ENCODE results near the gene TBC1D2B.
A peak's percentile ranks its signal among the peaks of the same experiment; 100 is the strongest.
"Not testable (repeated sequence)": the region's sequence is repeated elsewhere in the genome, so short reads cannot be mapped to it uniquely, and the experiment has no call there.

TBC1D2B gene

DNA sequence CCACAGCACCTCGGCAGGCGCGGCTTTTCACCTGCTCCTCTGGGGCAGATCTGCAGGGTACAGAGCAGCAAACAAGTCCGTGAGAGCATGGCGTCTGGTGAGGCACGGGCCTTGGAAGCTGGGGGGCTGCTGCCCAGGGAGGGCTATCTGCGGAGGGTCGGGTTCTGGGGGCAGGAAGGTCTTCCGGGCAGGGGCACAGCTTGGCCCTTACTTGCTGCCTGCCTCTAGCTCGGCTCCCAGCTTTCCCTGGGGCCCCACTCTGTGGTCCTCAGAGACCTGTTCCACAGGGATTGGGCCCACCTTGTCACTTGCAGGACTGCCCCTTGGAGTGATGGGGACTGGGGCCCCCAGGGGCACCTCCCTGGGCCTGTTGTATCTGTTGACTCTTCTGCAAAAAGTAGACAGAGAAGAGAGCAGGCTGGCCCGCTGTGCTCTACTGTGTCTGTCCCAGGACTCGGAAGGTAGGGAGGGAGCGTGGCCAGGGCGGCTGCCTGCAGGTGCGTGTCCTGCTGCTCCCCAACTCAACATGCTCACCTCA lies 84.1 kb downstream of the TBC1D2B start:
- no peaks in the 10 kb centered on the region for H3K9me3 ChIP-seq (ENCODE audit: control insufficient read depth in 2 of 2, low read length in 2 of 2)
- H3K4me1 ChIP-seq (ENCODE audit: control insufficient read depth, insufficient read depth, low read length) = peaks cover 70% of the 10 kb centered on the region
- no peak overlapping the region for H3K9ac ChIP-seq (ENCODE audit: low read length in 2 of 2)
- H3K27ac ChIP-seq (ENCODE audit: low read length) = peak overlapping the region; percentile 62
- H3K4me3 ChIP-seq (ENCODE audit: low read length in 2 of 2) = no peak overlapping the region
- peaks cover 4 to 6% of the 10 kb centered on the region in 2 donors for H3K36me3 ChIP-seq (ENCODE audit: control insufficient read depth in 2 of 2, insufficient read depth in 2 of 2, low read length in 2 of 2)
- no peaks in the 10 kb centered on the region for H3K27me3 ChIP-seq (ENCODE audit: control insufficient read depth in 1 of 2, insufficient read depth in 2 of 2, low read length in 2 of 2)

DNA sequence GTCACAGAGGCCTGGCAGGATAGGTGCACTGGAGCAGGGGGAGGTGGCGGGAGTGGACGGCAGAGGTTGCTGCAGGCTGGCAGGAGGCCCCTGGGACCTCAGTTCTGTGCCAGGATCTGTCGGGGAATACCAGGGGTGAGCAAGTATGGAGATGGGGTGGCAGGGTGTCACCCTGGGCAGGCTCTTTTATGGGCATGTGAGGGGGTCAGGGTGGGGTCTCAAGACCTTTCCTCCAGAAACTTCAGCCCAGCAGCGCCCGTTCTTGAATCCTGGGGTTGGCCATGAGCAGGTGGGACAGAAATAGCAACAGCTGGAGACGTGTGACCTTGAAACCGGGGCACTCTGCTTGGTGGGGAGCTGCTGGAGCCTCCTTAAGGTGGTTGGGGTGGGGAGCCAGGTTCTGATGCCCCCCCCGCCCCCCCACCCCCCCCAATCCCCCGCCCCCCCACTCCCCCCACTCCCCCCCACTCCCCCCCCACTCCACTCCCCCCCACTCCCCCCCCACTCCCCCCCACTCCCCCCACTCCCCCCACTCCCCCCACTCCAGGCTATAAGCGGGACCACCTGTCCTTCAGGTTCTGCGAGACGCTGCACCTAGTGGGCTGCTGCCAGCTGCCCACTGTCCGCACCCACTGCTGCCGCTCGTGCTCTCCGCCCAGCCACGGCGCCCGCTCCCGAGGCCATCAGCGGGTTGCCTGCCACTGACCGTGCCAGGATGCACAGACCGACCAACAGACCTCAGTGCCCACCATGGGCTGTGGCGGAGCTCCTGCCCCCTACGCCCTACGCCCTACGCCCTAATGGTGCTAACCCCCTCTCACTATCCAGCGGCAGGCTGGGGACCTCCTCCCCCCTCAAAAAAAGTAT lies 84.9 kb downstream of the TBC1D2B start:
- Histone ChIP-seq H3K27ac (ENCODE audit: low read length) (peak overlapping the region; percentile 71), H3K36me3 (ENCODE audit: control insufficient read depth in 2 of 2, insufficient read depth in 2 of 2, low read length in 2 of 2) (peaks cover 0 to 3% of the 10 kb centered on the region in 2 donors), H3K9me3 (ENCODE audit: control insufficient read depth in 2 of 2, low read length in 2 of 2) (no peaks in the 10 kb centered on the region), H3K9ac (ENCODE audit: low read length in 2 of 2) (peak overlapping the region in 1 of 2 donors; percentile 42), H3K4me1 (ENCODE audit: control insufficient read depth, insufficient read depth, low read length) (peaks cover 72% of the 10 kb centered on the region), H3K27me3 (ENCODE audit: control insufficient read depth in 1 of 2, insufficient read depth in 2 of 2, low read length in 2 of 2) (no peaks in the 10 kb centered on the region), H3K4me3 (ENCODE audit: low read length in 2 of 2) (no peak overlapping the region)

DNA sequence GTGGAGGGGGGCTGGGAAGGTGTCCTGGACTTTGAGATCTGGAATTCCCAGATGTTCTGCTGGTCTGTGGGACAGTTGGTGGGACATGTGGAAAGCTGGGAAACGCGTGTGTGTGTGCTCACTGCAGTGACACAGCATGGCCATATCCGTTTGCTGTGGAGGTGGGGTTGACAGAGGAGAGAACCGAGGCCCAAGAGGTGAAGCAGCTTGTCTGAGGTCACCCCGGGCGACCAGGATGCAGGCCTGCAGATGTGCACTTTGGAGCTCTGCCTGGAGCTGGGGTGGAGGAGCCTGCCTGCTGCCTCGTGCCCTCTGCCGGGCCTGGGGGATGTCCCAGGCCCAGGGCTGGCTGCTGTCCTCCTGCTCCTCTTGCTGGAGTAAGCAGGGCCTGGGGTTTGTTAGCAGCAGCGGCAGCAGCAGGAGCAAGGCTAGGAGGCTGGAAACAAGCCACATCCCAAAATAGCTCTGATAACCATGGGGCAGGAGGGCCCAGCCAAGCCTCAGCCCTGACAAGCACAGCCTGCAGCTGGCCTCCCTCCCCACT lies 85.8 kb downstream of the TBC1D2B start:
- H3K4me1 ChIP-seq (ENCODE audit: control insufficient read depth, insufficient read depth, low read length) = peaks cover 68% of the 10 kb centered on the region

DNA sequence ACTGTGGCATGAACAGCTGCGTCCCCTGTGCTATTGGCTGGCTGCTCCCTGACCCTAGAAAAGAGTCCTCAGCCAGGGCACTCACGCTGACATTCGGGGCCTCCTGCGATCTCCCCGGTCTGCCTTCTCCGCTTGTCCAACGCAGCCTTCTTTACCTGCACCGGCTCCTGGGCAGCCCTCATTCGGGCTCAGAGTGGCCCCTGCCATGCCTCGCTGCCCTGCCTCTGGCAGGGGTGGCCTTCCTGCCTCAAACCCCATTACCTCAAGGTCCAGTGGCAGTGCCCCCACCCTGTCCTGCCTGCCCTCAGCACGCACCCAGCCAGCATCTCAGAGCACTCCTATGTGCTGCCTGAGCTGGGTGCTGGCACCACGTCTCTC lies 86.5 kb downstream of the TBC1D2B start:
- Histone ChIP-seq H3K9ac (ENCODE audit: low read length in 2 of 2) (no peak overlapping the region), H3K4me1 (ENCODE audit: control insufficient read depth, insufficient read depth, low read length) (peaks cover 63% of the 10 kb centered on the region), H3K36me3 (ENCODE audit: control insufficient read depth in 2 of 2, insufficient read depth in 2 of 2, low read length in 2 of 2) (no peaks in the 10 kb centered on the region), H3K27me3 (ENCODE audit: control insufficient read depth in 1 of 2, insufficient read depth in 2 of 2, low read length in 2 of 2) (no peaks in the 10 kb centered on the region), H3K4me3 (ENCODE audit: low read length in 2 of 2) (no peak overlapping the region), H3K9me3 (ENCODE audit: control insufficient read depth in 2 of 2, low read length in 2 of 2) (no peaks in the 10 kb centered on the region), H3K27ac (ENCODE audit: low read length) (peak overlapping the region; percentile 71)

More for the DNA sequence above, 85.8 kb downstream of the TBC1D2B start:
- H3K36me3 ChIP-seq (ENCODE audit: control insufficient read depth in 2 of 2, insufficient read depth in 2 of 2, low read length in 2 of 2); H3K9me3 ChIP-seq (ENCODE audit: control insufficient read depth in 2 of 2, low read length in 2 of 2); H3K27me3 ChIP-seq (ENCODE audit: control insufficient read depth in 1 of 2, insufficient read depth in 2 of 2, low read length in 2 of 2): not testable (repeated sequence)
- Histone ChIP-seq H3K27ac (ENCODE audit: low read length) (peak overlapping the region; percentile 71), H3K9ac (ENCODE audit: low read length in 2 of 2) (peak overlapping the region in 1 of 2 donors; percentile 42), H3K4me3 (ENCODE audit: low read length in 2 of 2) (peak overlapping the region in 1 of 2 donors; percentile 3)

DNA sequence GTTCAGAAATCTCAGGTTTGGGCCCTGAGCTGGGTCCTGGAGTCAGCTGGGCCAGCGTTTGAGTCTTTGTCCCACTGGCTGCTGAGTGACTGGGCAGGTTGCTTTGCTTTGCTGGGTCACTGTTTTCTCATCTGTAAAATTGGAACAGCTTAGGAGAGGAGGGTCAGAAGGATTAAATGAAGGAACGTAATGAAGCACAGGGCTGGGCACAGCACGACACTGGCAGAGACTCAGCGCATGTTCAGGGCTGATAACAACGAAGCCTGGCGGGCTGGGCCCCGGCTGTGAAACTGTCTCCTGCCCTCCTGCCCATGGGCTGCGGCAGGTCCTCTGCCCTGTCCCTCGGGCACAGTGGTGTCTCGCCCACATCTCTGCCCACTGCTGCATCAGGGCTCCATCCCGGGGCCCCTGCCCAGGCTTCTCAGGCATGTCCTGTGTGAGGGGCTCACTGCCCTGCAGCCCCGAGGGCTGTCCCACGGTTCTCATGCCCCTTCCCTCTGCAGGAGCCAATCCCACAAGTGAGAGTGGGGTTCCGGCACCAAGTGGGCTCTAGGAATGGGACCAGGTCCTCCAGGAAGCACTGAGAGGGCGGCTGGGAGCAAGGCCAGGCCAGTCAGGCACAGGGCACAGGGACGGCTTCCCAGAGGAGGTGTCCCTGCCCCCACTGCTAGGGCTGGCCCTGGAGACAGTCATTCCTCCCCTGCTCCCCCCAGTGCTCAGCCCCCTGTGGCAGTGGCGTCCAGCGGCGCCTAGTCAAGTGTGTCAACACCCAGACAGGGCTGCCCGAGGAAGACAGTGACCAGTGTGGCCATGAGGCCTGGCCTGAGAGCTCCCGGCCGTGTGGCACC lies 88.0 kb downstream of the TBC1D2B start:
- no peak overlapping the region for H3K4me3 ChIP-seq (ENCODE audit: low read length in 2 of 2)
- no peaks in the 10 kb centered on the region for H3K9me3 ChIP-seq (ENCODE audit: control insufficient read depth in 2 of 2, low read length in 2 of 2)
- peak overlapping the region; percentile 31 for H3K27ac ChIP-seq (ENCODE audit: low read length)
- H3K27me3 ChIP-seq (ENCODE audit: control insufficient read depth in 1 of 2, insufficient read depth in 2 of 2, low read length in 2 of 2) = no peaks in the 10 kb centered on the region
- peaks cover 59% of the 10 kb centered on the region for H3K4me1 ChIP-seq (ENCODE audit: control insufficient read depth, insufficient read depth, low read length)
- H3K36me3 ChIP-seq (ENCODE audit: control insufficient read depth in 2 of 2, insufficient read depth in 2 of 2, low read length in 2 of 2) = no peaks in the 10 kb centered on the region
- peak overlapping the region in 1 of 2 donors; percentile 28 for H3K9ac ChIP-seq (ENCODE audit: low read length in 2 of 2)

DNA sequence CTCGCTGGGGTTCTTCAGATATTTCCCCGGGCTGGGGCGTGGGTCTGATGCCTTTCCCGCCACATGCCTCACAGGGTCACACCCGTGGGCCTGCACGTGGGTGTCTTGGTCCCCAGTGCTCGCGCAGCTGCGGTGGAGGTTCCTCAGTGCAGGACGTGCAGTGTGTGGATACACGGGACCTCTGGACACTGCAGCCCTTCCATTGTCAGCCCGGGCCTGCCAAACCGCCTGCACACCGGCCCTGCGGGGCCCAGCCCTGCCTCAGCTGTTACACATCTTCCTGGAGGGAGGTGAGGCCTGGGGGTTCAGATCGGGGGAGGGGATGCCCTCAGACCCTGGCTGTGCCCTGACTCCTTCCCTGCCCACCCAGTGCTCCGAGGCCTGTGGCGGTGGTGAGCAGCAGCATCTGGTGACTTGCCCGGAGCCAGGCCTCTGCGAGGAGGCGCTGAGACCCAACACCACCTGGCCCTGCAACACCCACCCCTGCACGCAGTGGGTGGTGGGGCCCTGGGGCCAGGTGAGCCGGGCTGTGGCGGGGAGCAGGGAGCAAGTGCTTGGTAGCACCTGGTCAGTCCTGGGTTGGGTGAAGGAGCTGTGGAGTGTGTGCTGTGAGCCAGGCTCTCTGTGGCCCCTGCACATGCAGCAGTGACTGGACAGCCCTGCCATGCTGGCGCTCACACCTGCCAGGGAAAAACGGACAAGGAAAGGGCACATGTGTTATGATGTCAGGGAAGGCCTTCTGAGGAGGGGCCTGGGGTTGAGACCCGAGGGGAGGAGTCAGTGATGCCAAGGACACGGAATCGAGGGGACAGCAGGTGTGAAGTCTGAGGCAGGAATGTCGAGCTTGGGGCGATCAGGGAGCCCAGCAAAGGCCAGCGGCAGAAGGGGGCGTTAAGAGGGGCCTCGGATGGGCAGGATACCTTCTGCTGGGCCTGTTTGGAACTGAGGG lies 88.9 kb downstream of the TBC1D2B start:
- H3K4me1 ChIP-seq (ENCODE audit: control insufficient read depth, insufficient read depth, low read length) = peaks cover 51% of the 10 kb centered on the region
- H3K9me3 ChIP-seq (ENCODE audit: control insufficient read depth in 2 of 2, low read length in 2 of 2) = no peaks in the 10 kb centered on the region
- H3K27ac ChIP-seq (ENCODE audit: low read length) = no peak overlapping the region
- no peaks in the 10 kb centered on the region for H3K27me3 ChIP-seq (ENCODE audit: control insufficient read depth in 1 of 2, insufficient read depth in 2 of 2, low read length in 2 of 2)
- no peak overlapping the region for H3K9ac ChIP-seq (ENCODE audit: low read length in 2 of 2)
- H3K4me3 ChIP-seq (ENCODE audit: low read length in 2 of 2) = no peak overlapping the region
- no peaks in the 10 kb centered on the region for H3K36me3 ChIP-seq (ENCODE audit: control insufficient read depth in 2 of 2, insufficient read depth in 2 of 2, low read length in 2 of 2)

DNA sequence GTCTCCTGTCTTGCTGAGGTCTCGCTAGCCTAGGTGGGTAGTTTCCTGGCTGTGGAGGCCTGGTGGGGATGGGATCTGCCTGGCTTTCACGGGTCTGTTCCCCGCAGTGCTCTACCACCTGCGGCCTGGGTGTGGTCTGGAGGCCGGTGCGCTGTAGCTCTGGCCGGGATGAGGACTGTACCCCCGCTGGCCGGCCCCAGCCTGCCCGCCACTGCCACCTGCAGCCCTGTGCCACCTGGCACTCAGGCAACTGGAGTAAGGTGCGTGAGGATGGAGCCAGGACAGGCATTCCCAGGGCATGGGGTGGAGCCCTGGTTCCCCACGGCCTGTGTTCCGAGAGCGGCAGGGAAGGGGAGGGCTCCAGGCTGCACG lies 89.8 kb downstream of the TBC1D2B start:
- not testable (repeated sequence) for H3K9ac ChIP-seq (ENCODE audit: low read length in 2 of 2); H3K4me3 ChIP-seq (ENCODE audit: low read length in 2 of 2); H3K27ac ChIP-seq (ENCODE audit: low read length); H3K36me3 ChIP-seq (ENCODE audit: control insufficient read depth in 2 of 2, insufficient read depth in 2 of 2, low read length in 2 of 2); H3K27me3 ChIP-seq (ENCODE audit: control insufficient read depth in 1 of 2, insufficient read depth in 2 of 2, low read length in 2 of 2); H3K9me3 ChIP-seq (ENCODE audit: control insufficient read depth in 2 of 2, low read length in 2 of 2)
- H3K4me1 ChIP-seq (ENCODE audit: control insufficient read depth, insufficient read depth, low read length) = peaks cover 43% of the 10 kb centered on the region

DNA sequence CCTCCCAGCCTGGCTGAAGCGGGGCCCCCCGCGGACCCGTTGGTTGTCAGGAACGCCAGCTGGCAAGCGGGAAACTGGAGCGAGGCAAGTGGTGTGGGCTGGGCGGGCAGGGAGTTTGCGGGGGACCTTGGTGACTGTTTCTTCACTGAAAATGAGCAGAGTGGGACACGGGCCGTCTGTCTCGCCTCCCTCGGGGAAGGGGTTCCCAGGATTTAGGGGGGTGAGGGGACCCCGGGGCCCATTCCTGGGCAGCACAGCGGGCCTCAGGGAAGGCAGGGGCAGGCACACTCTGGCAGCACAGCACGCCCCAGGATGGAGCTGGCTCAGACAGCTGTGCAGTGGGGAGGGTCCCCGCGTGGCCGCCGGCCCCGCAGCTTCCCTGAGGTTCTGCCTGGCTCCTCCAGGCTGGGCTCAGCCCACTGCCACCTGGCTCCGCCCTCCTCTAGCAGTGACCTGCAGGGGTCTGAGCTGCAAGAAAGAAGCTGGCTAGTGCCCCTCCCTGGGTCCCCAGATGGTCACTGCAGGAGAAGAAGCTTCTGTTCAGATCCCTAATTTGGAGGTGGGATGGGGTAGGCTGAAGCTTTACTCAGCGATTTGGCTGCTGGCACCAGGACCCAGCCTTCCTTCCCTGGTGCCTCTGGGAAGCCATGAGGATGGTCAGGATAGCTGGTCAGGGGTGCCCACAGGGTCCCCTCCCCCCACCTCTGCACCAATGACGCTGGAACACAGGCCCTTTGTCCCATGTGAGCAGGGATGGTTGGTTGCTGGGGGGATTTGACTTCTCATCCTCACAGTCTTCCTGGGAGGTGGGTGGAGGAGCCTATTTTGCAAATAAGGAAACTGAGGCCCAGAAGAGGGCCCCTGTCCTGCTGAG lies 90.4 kb downstream of the TBC1D2B start:
- Histone ChIP-seq H3K36me3 (ENCODE audit: control insufficient read depth in 2 of 2, insufficient read depth in 2 of 2, low read length in 2 of 2) (no peaks in the 10 kb centered on the region), H3K9ac (ENCODE audit: low read length in 2 of 2) (no peak overlapping the region), H3K9me3 (ENCODE audit: control insufficient read depth in 2 of 2, low read length in 2 of 2) (no peaks in the 10 kb centered on the region), H3K27ac (ENCODE audit: low read length) (no peak overlapping the region), H3K4me3 (ENCODE audit: low read length in 2 of 2) (no peak overlapping the region), H3K4me1 (ENCODE audit: control insufficient read depth, insufficient read depth, low read length) (peaks cover 38% of the 10 kb centered on the region), H3K27me3 (ENCODE audit: control insufficient read depth in 1 of 2, insufficient read depth in 2 of 2, low read length in 2 of 2) (no peaks in the 10 kb centered on the region)

DNA sequence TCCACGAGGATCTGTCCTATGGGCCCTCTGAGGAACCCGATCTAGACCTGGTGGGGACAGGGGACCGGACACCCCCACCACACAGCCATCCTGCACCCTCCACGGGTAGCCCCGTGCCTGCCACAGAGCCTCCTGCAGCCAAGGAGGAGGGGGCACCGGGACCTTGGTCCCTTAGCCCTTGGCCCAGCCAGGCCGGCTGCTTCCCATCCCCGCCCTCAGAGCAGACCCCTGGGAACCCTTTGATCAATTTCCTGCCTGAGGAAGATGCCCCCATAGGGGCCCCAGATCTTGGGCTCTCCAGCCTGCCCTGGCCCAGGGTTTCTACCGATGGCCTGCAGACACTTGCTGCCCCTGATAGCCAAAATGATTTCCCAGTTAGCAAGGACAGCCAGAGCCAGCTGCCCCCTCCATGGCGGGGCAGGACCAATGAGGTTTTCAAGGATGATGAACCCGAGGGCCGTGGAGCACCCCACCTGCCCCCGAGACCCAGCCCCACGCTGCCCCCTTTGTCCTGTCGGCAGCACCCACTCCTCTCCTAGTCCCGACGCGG lies 91.5 kb downstream of the TBC1D2B start:
- H3K9ac ChIP-seq (ENCODE audit: low read length in 2 of 2) = no peak overlapping the region
- H3K36me3 ChIP-seq (ENCODE audit: control insufficient read depth in 2 of 2, insufficient read depth in 2 of 2, low read length in 2 of 2) = no peaks in the 10 kb centered on the region
- H3K4me1 ChIP-seq (ENCODE audit: control insufficient read depth, insufficient read depth, low read length) = peaks cover 28% of the 10 kb centered on the region
- H3K27ac ChIP-seq (ENCODE audit: low read length) = no peak overlapping the region
- H3K4me3 ChIP-seq (ENCODE audit: low read length in 2 of 2) = no peak overlapping the region
- H3K9me3 ChIP-seq (ENCODE audit: control insufficient read depth in 2 of 2, low read length in 2 of 2) = no peaks in the 10 kb centered on the region
- no peaks in the 10 kb centered on the region for H3K27me3 ChIP-seq (ENCODE audit: control insufficient read depth in 1 of 2, insufficient read depth in 2 of 2, low read length in 2 of 2)

Data from stomach smooth muscle (tissue), 2 donors.